ENCODE measurements around the gene ADAM19. TPM values are rescaled to one million over a fixed set of nuclear protein-coding genes. Genes with fewer than 3 reads are reported as not detected.

The ADAM19 gene
- total and polyA plus RNA-seq, 2 experiments from 2014 or later, result 6.0 to 8.6 TPM

- TF ChIP-seq EZH2phosphoT487 (IDR thresholded peaks at IDR 0.05; ENCODE audit: low read depth, severe bottlenecking, unreplicated experiment) (no peak), EZH2 (IDR thresholded peaks at IDR 0.05; ENCODE audit: borderline replicate concordance) (no peak), CTCF (IDR thresholded peaks at IDR 0.05; ENCODE audit: poor library complexity) (no peak)
- Histone ChIP-seq H3K27ac (no peak overlapping the region), H3K9me3 (ENCODE audit: low read depth) (no peaks in the 10 kb centered on the region), H3K4me3 (no peak overlapping the region), H3K36me3 (replicated peaks; ENCODE audit: insufficient read depth, low read depth) (no peaks in the 10 kb centered on the region), H3K4me1 (ENCODE audit: insufficient read depth) (no peaks in the 10 kb centered on the region), H4K20me1 (ENCODE audit: insufficient read depth, poor library complexity, severe bottlenecking) (no peaks in the 10 kb centered on the region), H3K9me2 (replicated peaks; ENCODE audit: insufficient read depth) (no peaks in the 10 kb centered on the region), H2AFZ (no peak overlapping the region), H3K79me2 (no peaks in the 10 kb centered on the region), H3K4me2 (no peak overlapping the region), H3K27me3 (no peaks in the 10 kb centered on the region)
- 95% methylated on average over 9 of the region's 9 CpGs for WGBS (ENCODE audit: low lambda C conversion rate, missing lambda C conversion rate)
- no peak for DNase-seq (ENCODE audit: low spot score)
Measured at GRCh38 chr5:157509093-157509492, 66.5 kb downstream of the ADAM19 start.

- H3K9me2 ChIP-seq (replicated peaks; ENCODE audit: insufficient read depth), result no peaks in the 10 kb centered on the region
- H3K27ac ChIP-seq, result no peak overlapping the region
- TF ChIP-seq CTCF (IDR thresholded peaks at IDR 0.05; ENCODE audit: poor library complexity) (no peak), EZH2phosphoT487 (IDR thresholded peaks at IDR 0.05; ENCODE audit: low read depth, severe bottlenecking, unreplicated experiment) (no peak), EZH2 (IDR thresholded peaks at IDR 0.05; ENCODE audit: borderline replicate concordance) (no peak)
- H3K4me1 ChIP-seq (ENCODE audit: insufficient read depth), result no peaks in the 10 kb centered on the region
- H3K4me2 ChIP-seq, result no peak overlapping the region
- H3K79me2 ChIP-seq, result no peaks in the 10 kb centered on the region
- no peaks in the 10 kb centered on the region for H4K20me1 ChIP-seq (ENCODE audit: insufficient read depth, poor library complexity, severe bottlenecking)
- WGBS (ENCODE audit: low lambda C conversion rate, missing lambda C conversion rate), result 96% methylated on average over 14 of the region's 14 CpGs
- DNase-seq (ENCODE audit: low spot score), result no peak
- no peaks in the 10 kb centered on the region for H3K27me3 ChIP-seq
- H3K4me3 ChIP-seq, result no peak overlapping the region
- H2AFZ ChIP-seq, result no peak overlapping the region
- H3K9me3 ChIP-seq (ENCODE audit: low read depth), result no peaks in the 10 kb centered on the region
- H3K36me3 ChIP-seq (replicated peaks; ENCODE audit: insufficient read depth, low read depth), result no peaks in the 10 kb centered on the region
Measured at GRCh38 chr5:157506981-157507780, 68.4 kb downstream of the ADAM19 start.

GRCh38 chr5:157506066-157506590 is 69.4 kb downstream of the ADAM19 start:
- Histone ChIP-seq H2AFZ (no peak overlapping the region), H3K27me3 (no peaks in the 10 kb centered on the region), H3K4me2 (no peak overlapping the region), H3K79me2 (no peaks in the 10 kb centered on the region), H3K36me3 (replicated peaks; ENCODE audit: insufficient read depth, low read depth) (no peaks in the 10 kb centered on the region), H4K20me1 (ENCODE audit: insufficient read depth, poor library complexity, severe bottlenecking) (no peaks in the 10 kb centered on the region), H3K4me3 (no peak overlapping the region), H3K9me2 (replicated peaks; ENCODE audit: insufficient read depth) (no peaks in the 10 kb centered on the region), H3K27ac (no peak overlapping the region), H3K4me1 (ENCODE audit: insufficient read depth) (no peaks in the 10 kb centered on the region), H3K9me3 (ENCODE audit: low read depth) (no peaks in the 10 kb centered on the region)
- TF ChIP-seq EZH2 (IDR thresholded peaks at IDR 0.05; ENCODE audit: borderline replicate concordance) (no peak), EZH2phosphoT487 (IDR thresholded peaks at IDR 0.05; ENCODE audit: low read depth, severe bottlenecking, unreplicated experiment) (no peak), CTCF (IDR thresholded peaks at IDR 0.05; ENCODE audit: poor library complexity) (no peak)
- no peak for DNase-seq (ENCODE audit: low spot score)
- WGBS (ENCODE audit: low lambda C conversion rate, missing lambda C conversion rate), result 87% methylated on average over 3 of the region's 3 CpGs
